Measurements from ENCODE around the gene TRA2B.
A peak's percentile ranks its signal among the peaks of the same experiment; 100 is the strongest.

The TRA2B gene

GRCh38 chr3:185937689-185938374 is at the start of gene TRA2B:
TRA2B (minus strand) TSS chr3:185938014; CDS start chr3:185937860, 154 bp downstream.
- peak; percentile 98 for DNase-seq (ENCODE audit: low read depth)

GRCh38 chr3:185986198-185986777 is 48.5 kb upstream of the TRA2B start:
- DNase-seq (ENCODE audit: low read depth) = no peak

- DNase-seq (ENCODE audit: low read depth) = no peak
Measured at GRCh38 chr3:185984203-185984602, 46.4 kb upstream of the TRA2B start.

GRCh38 chr3:185983495-185984141 is 45.8 kb upstream of the TRA2B start:
- DNase-seq (ENCODE audit: low read depth) = peak; percentile 73

- no peak for DNase-seq (ENCODE audit: low read depth)
Measured at GRCh38 chr3:185982632-185983031, 44.8 kb upstream of the TRA2B start.

- peak; percentile 61 for DNase-seq (ENCODE audit: low read depth)
Measured at GRCh38 chr3:185981621-185982020, 43.8 kb upstream of the TRA2B start.

- DNase-seq (ENCODE audit: low read depth) = no peak
Measured at GRCh38 chr3:185979721-185980121, 41.9 kb upstream of the TRA2B start.

GRCh38 chr3:185978516-185978915 is 40.7 kb upstream of the TRA2B start:
- no peak for DNase-seq (ENCODE audit: low read depth)

- DNase-seq (ENCODE audit: low read depth) = no peak
Measured at GRCh38 chr3:185977679-185978040, 39.8 kb upstream of the TRA2B start.

GRCh38 chr3:185976977-185977678 is 39.3 kb upstream of the TRA2B start:
- peak; percentile 71 for DNase-seq (ENCODE audit: low read depth)

GRCh38 chr3:185976100-185976499 is 38.3 kb upstream of the TRA2B start:
- DNase-seq (ENCODE audit: low read depth) = no peak

- no peak for DNase-seq (ENCODE audit: low read depth)
Measured at GRCh38 chr3:185971579-185971978, 33.8 kb upstream of the TRA2B start.

- DNase-seq (ENCODE audit: low read depth) = no peak
Measured at GRCh38 chr3:185968168-185968567, 30.4 kb upstream of the TRA2B start.

- DNase-seq (ENCODE audit: low read depth) = no peak
Measured at GRCh38 chr3:185966655-185967054, 28.8 kb upstream of the TRA2B start.

- DNase-seq (ENCODE audit: low read depth) = no peak
Measured at GRCh38 chr3:185965496-185965895, 27.7 kb upstream of the TRA2B start.

GRCh38 chr3:185961675-185962232 is 23.9 kb upstream of the TRA2B start:
- no peak for DNase-seq (ENCODE audit: low read depth)

GRCh38 chr3:185960522-185961288 is 22.9 kb upstream of the TRA2B start:
- DNase-seq (ENCODE audit: low read depth) = no peak

GRCh38 chr3:185959609-185960521 is 22.1 kb upstream of the TRA2B start:
- DNase-seq (ENCODE audit: low read depth) = peak; percentile 83

GRCh38 chr3:185958626-185959025 is 20.8 kb upstream of the TRA2B start:
- no peak for DNase-seq (ENCODE audit: low read depth)

GRCh38 chr3:185956244-185956643 is 18.4 kb upstream of the TRA2B start:
- no peak for DNase-seq (ENCODE audit: low read depth)

GRCh38 chr3:185954366-185954723 is 16.5 kb upstream of the TRA2B start:
- DNase-seq (ENCODE audit: low read depth) = no peak
